Measurements from ENCODE around the gene FGF5.

GRCh38 chr4:80243274-80244018 lies 23.0 kb upstream of the FGF5 start:
- TF ChIP-seq TARDBP (IDR thresholded peaks at IDR 0.05) = no peak
- no peak for TF ChIP-seq SUZ12 (IDR thresholded peaks at IDR 0.05)
- no peak for TF ChIP-seq HDGF (IDR thresholded peaks at IDR 0.05; ENCODE audit: borderline replicate concordance)
- TF ChIP-seq FOXA1 (IDR thresholded peaks at IDR 0.05) = no peak
- no peak for TF ChIP-seq BHLHE40 (IDR thresholded peaks at IDR 0.05; ENCODE audit: borderline replicate concordance)
